ENCODE data around the gene CLCNKA. TPM values are rescaled to one million over a fixed set of nuclear protein-coding genes. Genes with fewer than 3 reads are reported as not detected.

The CLCNKA gene
- total RNA-seq, 2 donors from 2014 or later, result 0.42 TPM; not detected in 1

DNA sequence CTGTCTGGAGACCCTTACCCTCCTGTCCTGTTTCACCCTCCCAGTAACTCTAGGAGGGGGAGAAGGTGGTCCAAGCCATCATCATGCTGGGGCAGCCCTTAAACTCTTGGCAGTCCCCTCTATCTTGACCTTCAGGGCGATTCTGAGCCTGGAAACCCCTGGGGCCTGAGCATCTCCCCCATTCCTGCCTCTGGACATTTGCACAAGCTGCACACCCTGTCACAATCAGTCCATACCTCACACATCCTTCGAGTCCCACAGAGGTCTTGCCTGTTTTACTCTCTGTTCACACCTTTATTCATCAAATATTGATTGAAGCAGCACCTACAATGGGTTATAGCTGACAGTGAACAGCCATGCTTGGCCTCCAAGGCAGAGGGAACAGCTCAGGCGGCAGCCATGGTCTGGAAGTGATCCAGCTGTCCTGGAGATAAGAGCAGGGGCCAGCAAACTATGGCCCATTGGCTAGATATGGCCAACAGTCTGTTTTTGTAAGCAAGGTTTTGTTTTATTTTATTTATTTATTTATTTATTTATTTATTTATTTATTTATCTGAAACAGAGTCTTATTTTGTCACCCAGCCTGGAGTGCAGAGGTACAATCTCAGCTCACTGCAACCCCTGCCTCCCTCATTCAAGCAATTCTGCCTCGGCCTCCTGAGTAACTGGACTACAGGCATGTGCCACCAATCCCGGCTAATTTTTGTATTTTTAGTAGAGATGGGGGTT, 58.8 kb downstream of the CLCNKA start:
- no peak overlapping the region for H3K27ac ChIP-seq
- no peaks in the 10 kb centered on the region for H3K9me3 ChIP-seq
- peaks cover 7% of the 10 kb centered on the region for H3K4me1 ChIP-seq
- intact Hi-C loops (cut with DNase I), result loop anchor here (5.0 kb wide), 1 partner anchor 62 kb away; no protein-coding TSS in a partner anchor
- no peaks in the 10 kb centered on the region for H3K36me3 ChIP-seq
- TF ChIP-seq, protein P1, sequence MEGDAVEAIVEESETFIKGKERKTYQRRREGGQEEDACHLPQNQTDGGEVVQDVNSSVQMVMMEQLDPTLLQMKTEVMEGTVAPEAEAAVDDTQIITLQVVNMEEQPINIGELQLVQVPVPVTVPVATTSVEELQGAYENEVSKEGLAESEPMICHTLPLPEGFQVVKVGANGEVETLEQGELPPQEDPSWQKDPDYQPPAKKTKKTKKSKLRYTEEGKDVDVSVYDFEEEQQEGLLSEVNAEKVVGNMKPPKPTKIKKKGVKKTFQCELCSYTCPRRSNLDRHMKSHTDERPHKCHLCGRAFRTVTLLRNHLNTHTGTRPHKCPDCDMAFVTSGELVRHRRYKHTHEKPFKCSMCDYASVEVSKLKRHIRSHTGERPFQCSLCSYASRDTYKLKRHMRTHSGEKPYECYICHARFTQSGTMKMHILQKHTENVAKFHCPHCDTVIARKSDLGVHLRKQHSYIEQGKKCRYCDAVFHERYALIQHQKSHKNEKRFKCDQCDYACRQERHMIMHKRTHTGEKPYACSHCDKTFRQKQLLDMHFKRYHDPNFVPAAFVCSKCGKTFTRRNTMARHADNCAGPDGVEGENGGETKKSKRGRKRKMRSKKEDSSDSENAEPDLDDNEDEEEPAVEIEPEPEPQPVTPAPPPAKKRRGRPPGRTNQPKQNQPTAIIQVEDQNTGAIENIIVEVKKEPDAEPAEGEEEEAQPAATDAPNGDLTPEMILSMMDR (IDR thresholded peaks at IDR 0.05), result no peak
- no peaks in the 10 kb centered on the region for H3K27me3 ChIP-seq
- no peak overlapping the region for H3K9ac ChIP-seq (ENCODE audit: low read depth in 2 of 2, low read length in 2 of 2)
- no peak overlapping the region for H3K4me3 ChIP-seq
- no peak for DNase-seq

DNA sequence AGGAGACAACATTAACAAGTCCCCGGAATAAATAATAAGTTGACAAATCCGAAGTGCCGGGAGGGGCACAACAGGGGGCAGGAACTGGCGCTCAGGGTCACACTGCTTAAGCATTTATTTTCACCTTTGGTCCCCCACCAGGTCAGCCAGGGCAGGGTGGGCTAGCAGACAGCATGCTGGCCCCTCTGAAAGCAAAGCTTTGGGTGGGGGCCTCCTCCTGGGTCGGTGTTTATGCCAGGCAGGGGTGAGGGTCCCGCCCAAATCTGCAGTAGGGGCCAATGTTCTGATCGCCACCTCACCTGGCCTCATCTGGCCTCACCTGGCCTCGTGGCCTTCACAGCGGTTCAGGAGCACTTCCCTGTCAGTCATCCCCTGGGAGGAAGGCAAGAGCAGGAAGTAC, 59.8 kb downstream of the CLCNKA start:
- intact Hi-C loops (cut with DNase I), result loop anchor here (5.0 kb wide), 1 partner anchor 61 kb away; no protein-coding TSS in a partner anchor
- DNase-seq, result no peak
- H3K9ac ChIP-seq (ENCODE audit: low read depth in 2 of 2, low read length in 2 of 2), result no peak overlapping the region
- H3K36me3 ChIP-seq, result no peaks in the 10 kb centered on the region
- TF ChIP-seq, protein P1 (IDR thresholded peaks at IDR 0.05), result no peak
- H3K4me3 ChIP-seq, result no peak overlapping the region
- H3K4me1 ChIP-seq, result peaks cover 7% of the 10 kb centered on the region
- no peaks in the 10 kb centered on the region for H3K27me3 ChIP-seq
- no peaks in the 10 kb centered on the region for H3K9me3 ChIP-seq
- H3K27ac ChIP-seq, result no peak overlapping the region

DNA sequence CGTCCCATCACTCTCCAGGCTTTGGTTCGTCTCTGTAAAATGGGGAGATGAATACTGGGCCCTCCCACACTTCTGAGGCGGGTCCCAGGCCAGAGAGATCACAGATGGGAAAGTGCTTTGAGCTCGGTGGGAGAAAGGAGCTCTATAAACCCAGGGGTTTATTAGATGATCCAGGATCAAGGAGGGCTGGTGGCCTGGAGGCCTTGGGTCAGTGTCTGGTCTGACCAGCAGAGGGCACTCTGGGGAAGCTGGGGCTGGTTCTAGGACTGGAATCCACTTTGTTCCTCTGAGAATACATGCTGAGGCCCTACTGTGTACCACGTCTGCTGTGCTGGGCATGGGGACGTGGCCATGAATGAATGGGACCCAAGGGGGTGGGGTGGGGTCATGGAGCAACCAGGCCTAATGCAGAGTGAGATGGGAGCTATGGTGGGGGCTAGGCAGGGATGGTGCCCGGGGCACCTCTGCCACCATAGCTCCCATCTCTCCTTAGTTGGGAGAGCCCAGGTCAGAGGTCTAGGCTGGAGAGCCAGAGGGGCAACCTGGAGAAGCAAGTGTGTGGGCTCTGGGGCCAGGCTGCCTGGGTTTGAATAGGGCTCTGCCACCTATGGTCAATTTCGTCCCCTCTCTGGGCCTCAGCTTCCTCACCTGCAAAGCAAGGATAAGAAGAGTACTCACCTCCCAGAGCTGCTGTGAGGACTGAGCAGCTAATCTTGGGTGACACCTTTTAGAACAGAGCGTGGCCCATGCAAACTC, 60.6 kb downstream of the CLCNKA start:
- Histone ChIP-seq H3K27me3 (no peaks in the 10 kb centered on the region), H3K27ac (no peak overlapping the region), H3K36me3 (no peaks in the 10 kb centered on the region), H3K9ac (ENCODE audit: low read depth in 2 of 2, low read length in 2 of 2) (peak overlapping the region; percentile 6 to 30), H3K9me3 (no peaks in the 10 kb centered on the region), H3K4me1 (peaks cover 7% of the 10 kb centered on the region), H3K4me3 (no peak overlapping the region)
- intact Hi-C loops (cut with DNase I), result loop anchor here (5.0 kb wide), 1 partner anchor 60 kb away; no protein-coding TSS in a partner anchor
- DNase-seq, result peak; percentile 86
- TF ChIP-seq, protein P1 (IDR thresholded peaks at IDR 0.05), result peak; percentile 80

DNA sequence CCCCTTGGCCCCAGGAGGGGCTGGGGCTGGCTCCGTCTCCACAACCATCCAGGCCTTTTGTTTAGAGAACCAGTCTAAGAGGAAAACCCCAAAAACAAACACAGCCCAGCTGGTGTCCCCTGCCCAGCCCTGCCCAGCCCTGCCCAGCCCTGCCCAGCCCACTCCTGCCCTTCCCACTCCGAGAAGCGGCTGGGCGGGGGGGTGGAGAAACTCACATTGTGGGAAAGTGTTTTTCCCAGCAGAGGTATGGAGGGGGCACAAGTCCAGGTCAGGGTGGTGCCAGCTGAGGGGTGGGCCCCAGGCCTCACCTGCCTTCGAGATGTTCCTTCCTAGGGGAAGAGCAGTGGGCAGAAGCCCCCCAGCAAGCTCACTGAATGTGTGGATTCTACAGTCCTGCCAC, 61.6 kb downstream of the CLCNKA start:
- intact Hi-C loops (cut with DNase I), result loop anchor here (5.0 kb wide), 1 partner anchor 59 kb away; no protein-coding TSS in a partner anchor
- Histone ChIP-seq H3K4me1 (peaks cover 7% of the 10 kb centered on the region), H3K27me3 (no peaks in the 10 kb centered on the region), H3K9me3 (no peaks in the 10 kb centered on the region), H3K27ac (no peak overlapping the region), H3K4me3 (no peak overlapping the region), H3K36me3 (no peaks in the 10 kb centered on the region), H3K9ac (ENCODE audit: low read depth in 2 of 2, low read length in 2 of 2) (peak overlapping the region in 1 of 2 donors; percentile 6)
- peak; percentile 68 for DNase-seq
- TF ChIP-seq, protein P1 (IDR thresholded peaks at IDR 0.05), result no peak

Other genes starting within 250 kb of the CLCNKA start
- 1 to 10 TPM; 2.4 to 3.2 TPM for gene UQCRHL, start 214.4 kb upstream of the CLCNKA start, total RNA-seq
- 10 to 100 TPM; 40.9 to 42.5 TPM for gene SPEN, start 174.3 kb upstream of the CLCNKA start, total RNA-seq
- 10 to 100 TPM; 24.9 to 36.3 TPM for gene ZBTB17, start 45.9 kb upstream of the CLCNKA start, total RNA-seq
- not detected for gene SRARP, start 17.8 kb upstream of the CLCNKA start, total RNA-seq
- 10 to 100 TPM in 1 of 2 donors, 1 to 10 TPM in 1; 1.1 to 12.7 TPM for gene HSPB7, start 4.0 kb upstream of the CLCNKA start, total RNA-seq
- under 1 TPM in 1 of 2 donors, not detected in 1; 0.12 TPM for gene CLCNKB, start 21.7 kb downstream of the CLCNKA start, total RNA-seq
- gene FAM131C, start 51.6 kb downstream of the CLCNKA start, total RNA-seq, result under 1 TPM in 1 of 2 donors, not detected in 1; 0.21 TPM
- gene EPHA2, start 134.0 kb downstream of the CLCNKA start, total RNA-seq, result 10 to 100 TPM; 15.7 to 40.8 TPM
- 1 to 10 TPM; 5.8 to 9.0 TPM for gene ARHGEF19, start 190.6 kb downstream of the CLCNKA start, total RNA-seq
- gene CPLANE2, start 215.1 kb downstream of the CLCNKA start, total RNA-seq, result 10 to 100 TPM in 1 of 2 donors, 1 to 10 TPM in 1; 6.5 to 15.2 TPM

Data from colonic mucosa (tissue), 4 donors.